GM13976 (cell line): ENCODE measurements around the gene BTBD9.
"Not testable (repeated sequence)": the region's sequence is repeated elsewhere in the genome, so short reads cannot be mapped to it uniquely, and the experiment has no call there.

ENCODE experiments used
- DNase-seq: peaks from one replicate; pipeline ENCODE4 v3.0.0; 2012; ENCODE audit warnings: low spot score
- CTCF ChIP-seq: IDR thresholded peaks from 2 replicates; pipeline ENCODE4 v1.5.1; 2012; ENCODE audit warnings: borderline replicate concordance, mild to moderate bottlenecking; ENCODE audit not compliant: insufficient read depth; ENCODE audit errors: extremely low read depth, missing control alignments, control extremely low read depth
- in situ Hi-C: fragments of 300-500 bp; cut with MboI; formaldehyde crosslinking; loops from one replicate; pipeline ENCODE4 v1.12.0; 2022; ENCODE audit warnings: low sequenced_read_pairs, mixed read lengths, inconsistent platforms; ENCODE audit not compliant: unreplicated experiment

BTBD9 gene

GRCh38 chr6:38637756-38638155, 2.0 kb downstream of the BTBD9 start:
- DNase-seq, result no peak
- no peak for TF ChIP-seq CTCF
- in situ Hi-C loops, result no loop called here

- DNase-seq, result no peak
- in situ Hi-C loops, result no loop called here
- TF ChIP-seq CTCF, result no peak
These were observed 3.7 kb downstream of the BTBD9 start for GRCh38 chr6:38636027-38636426.

- no peak for TF ChIP-seq CTCF
- DNase-seq, result no peak
- in situ Hi-C loops, result no loop called here
These were observed 5.2 kb downstream of the BTBD9 start for GRCh38 chr6:38634518-38634917.

GRCh38 chr6:38632490-38632889, 7.2 kb downstream of the BTBD9 start:
- no peak for TF ChIP-seq CTCF
- in situ Hi-C loops, result no loop called here
- DNase-seq, result no peak

- in situ Hi-C loops, result no loop called here
- DNase-seq, result no peak
- no peak for TF ChIP-seq CTCF
These were observed 8.4 kb downstream of the BTBD9 start for GRCh38 chr6:38631186-38631783.

GRCh38 chr6:38625217-38625616, 14.5 kb downstream of the BTBD9 start:
- DNase-seq, result no peak
- in situ Hi-C loops, result no loop called here
- TF ChIP-seq CTCF, result no peak

GRCh38 chr6:38619342-38619741, 20.4 kb downstream of the BTBD9 start:
- DNase-seq, in situ Hi-C loops: not testable (repeated sequence)

- in situ Hi-C loops, DNase-seq: not testable (repeated sequence)
These were observed 21.4 kb downstream of the BTBD9 start for GRCh38 chr6:38618301-38618700.
